NCI-H1436 (cell line): ENCODE results near the gene MSN.
"Not testable (repeated sequence)": the region's sequence is repeated elsewhere in the genome, so short reads cannot be mapped to it uniquely, and the experiment has no call there.

Experiments
- DNase-seq: peaks from one replicate; lab custom pipeline; 2025; lab: John Stamatoyannopoulos, UW

Gene MSN

GRCh38 chrX:65720381-65720964 is 53.0 kb downstream of the MSN start:
- no peak for DNase-seq

GRCh38 chrX:65723706-65724105 is 56.3 kb downstream of the MSN start:
- no peak for DNase-seq

DNA sequence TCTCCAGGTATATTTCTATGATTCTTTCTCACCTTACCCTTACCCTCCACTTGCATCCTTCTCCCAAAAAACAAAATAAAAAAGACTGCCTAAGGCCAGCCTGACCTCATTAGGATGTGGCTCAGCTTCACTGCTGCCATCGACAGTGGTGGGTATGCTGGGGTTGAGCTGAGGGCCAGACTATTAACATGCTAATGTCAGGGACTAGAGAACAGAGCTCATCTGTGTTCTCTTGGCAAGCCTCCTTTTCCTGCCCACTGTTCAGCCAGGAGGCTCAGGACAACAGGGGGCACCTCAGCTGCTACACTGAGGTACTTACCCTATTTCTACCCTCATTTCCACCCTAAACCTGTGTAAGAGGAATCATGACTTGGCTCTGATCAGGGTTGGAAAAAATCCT is 59.3 kb downstream of the MSN start:
- no peak for DNase-seq

DNA sequence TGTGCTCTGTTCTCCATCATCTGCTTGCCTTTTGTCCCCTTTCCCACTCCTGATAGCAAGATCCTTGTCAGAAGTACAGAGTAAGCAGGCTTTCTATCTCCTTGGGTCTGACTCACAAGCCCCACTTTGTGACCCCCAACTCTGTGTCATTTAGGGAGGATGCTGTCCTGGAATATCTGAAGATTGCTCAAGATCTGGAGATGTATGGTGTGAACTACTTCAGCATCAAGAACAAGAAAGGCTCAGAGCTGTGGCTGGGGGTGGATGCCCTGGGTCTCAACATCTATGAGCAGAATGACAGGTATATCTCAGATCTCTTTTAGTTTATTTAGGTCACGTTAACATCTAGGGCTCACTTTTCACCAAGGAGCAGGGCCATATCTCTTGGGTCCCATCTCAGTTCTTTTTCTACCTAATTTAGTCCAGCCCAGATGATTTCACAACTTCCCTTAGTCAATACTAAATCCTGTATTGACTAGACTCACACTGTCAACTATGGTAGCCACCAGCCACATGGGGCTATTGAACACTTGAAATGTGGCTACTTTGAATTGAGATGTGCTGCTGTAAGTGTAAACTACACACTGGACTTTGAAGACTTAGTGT is 64.3 kb downstream of the MSN start:
- DNase-seq: no peak

- DNase-seq: no peak
Observed at GRCh38 chrX:65740909-65741308, 73.5 kb downstream of the MSN start.

DNA sequence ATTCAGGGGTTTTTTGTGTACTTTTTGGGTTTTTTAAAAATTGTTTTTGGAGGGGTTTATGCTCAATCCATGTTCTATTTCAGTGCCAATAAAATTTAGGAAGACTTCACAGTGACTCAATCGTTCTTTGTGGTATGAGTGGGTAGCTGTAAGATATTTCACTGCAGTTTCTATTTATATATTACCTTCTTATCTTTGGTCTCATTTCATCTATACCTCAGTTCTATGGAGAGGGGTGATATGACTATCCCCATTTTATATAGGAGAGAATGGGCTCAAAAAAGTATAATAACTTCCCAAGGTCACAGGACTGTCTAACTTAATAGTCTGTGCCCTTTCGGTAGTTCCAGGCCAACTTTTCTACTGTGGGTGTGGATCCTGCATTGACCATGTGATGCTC is 74.4 kb downstream of the MSN start:
- no peak for DNase-seq

- DNase-seq: no peak
Observed at GRCh38 chrX:65744965-65745364, 77.5 kb downstream of the MSN start.

DNA sequence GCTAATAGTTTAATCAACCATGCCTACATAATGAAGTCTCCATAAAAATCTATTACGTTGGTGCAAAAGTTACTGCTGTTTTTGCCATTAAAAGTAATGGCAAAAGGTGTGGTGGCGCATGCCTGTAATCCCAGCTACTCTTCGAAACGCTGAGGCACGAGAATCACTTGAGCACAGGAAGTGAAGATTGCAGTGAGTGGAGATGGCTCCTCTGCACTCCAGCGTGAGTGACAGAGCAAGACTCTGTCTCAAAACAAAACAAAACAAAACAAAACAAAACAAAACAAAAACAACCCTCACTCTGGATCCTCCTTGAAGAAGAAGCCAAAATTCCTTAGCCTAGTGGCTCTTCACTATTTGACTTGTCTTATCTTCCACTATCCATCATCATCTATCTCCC is 78.0 kb downstream of the MSN start:
- DNase-seq: no peak

GRCh38 chrX:65745992-65746391 is 78.5 kb downstream of the MSN start:
- DNase-seq: no peak

DNA sequence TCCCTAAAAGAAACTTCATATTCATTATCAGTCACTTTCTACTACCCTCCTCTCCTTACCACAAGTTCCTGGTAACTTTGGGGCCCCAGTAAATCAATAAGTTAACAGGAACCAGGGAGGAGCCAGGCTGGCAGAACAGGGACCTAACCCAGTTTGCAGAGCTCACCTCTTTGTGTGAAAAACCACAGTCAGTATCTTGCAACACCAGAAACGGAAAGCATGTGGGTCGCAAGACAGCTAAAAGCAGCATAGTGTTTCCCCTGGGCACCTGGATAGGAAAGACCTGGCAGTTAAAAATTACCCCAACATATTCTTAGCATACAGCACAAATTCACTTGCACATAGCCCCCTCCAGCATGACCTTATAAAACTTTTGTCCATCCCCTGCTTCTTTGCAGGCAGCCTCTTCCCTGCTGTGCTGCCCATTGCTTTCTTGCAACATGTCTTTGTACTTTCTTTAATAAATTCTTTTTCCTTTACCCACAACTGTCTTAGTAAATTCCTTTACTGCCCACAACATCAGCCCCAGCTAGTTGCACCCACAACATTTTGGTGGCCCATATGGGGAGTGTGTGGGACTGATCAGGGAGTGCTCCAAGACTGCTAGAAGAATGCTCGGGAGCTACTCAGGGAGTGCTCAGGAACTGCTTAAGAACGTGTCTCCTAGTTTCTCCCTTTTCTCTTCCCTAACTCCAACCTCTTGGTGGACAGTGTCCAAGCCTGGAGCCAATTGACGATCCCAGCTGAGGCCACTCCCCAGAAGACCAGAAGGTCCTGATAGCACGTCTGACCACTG is 83.4 kb downstream of the MSN start:
- DNase-seq: no peak

- no peak for DNase-seq
Observed at GRCh38 chrX:65751519-65751918, 84.1 kb downstream of the MSN start.

- DNase-seq: no peak
Observed at GRCh38 chrX:65752294-65752693, 84.8 kb downstream of the MSN start.

DNA sequence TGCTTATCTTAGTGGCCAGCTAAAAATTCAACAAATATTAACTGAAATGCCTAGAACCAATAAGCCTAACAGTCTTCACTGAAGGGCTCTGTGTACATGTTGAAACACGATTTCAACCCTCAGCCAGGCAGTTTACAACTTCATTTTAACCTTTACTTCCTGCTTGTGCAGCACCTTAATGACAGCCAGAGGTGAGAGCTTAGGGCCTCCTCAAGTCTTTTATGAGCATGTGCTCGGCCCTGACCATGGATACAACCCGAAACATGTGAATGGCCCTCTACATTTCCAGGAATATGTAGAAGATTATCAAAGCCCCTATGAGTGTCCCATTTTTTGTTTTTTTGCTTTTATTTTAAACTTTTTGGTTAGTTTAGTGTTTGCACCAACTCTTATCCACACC is 88.3 kb downstream of the MSN start:
- DNase-seq: no peak

DNA sequence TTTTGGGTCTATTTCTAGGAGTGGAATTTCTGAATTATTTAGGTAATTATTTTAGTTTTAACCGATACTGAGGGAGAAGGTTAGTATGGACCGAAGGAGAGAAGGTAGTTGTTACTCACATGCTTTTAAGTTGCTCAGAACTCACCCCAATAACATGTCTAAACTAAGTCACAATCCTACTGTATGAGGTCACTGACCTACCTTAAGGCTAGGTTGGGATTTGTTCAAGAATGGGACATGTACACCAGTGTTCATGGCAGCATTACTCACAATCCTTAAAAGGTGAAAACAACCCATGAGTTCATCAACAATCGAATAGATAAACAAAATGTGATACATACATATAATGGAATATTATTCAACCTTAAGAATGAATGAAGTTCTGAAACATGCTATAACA is 90.5 kb downstream of the MSN start:
- no peak for DNase-seq

DNA sequence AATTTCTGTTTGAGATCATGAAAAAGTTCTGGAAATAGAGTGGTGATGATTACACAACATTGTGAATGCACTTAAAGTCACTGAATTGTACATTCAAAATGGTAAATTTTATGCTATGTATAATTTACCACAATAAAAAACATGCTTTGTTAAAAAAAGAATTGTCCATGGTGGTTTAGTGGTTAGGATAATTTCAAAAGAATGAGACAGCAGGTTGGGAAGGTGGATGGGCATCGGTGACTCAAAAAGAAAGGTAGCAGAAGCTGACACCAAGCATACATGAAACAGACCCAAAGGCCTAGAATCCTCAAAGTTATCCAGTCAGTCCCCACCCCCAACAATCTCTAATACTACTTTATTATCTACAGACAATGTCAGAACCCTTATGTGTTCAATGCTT is 91.1 kb downstream of the MSN start:
- DNase-seq: no peak

- not testable (repeated sequence) for DNase-seq
Observed at GRCh38 chrX:65759525-65759924, 92.1 kb downstream of the MSN start.

- DNase-seq: no peak
Observed at GRCh38 chrX:65769564-65770292, 102.3 kb downstream of the MSN start.

DNA sequence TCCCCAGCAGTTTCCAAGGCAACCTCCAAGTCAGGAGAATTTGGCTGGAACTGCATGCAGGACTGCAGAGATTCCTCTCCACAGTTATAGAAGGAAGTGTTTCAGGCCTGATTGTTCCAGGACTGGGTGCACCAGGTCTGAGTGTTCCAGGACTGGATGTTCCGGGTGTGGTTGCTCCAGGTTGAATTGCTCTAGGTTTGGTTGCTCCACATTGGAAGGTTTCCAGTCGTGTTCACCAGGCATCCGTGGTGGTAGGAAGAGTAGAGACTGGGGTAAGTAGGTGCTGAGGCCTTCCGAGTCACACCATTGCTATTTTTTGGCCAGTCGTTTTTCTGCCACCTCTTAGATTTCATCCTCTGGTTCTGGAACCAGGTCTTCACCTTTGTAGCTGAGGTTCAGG is 105.4 kb downstream of the MSN start:
- DNase-seq: no peak

DNA sequence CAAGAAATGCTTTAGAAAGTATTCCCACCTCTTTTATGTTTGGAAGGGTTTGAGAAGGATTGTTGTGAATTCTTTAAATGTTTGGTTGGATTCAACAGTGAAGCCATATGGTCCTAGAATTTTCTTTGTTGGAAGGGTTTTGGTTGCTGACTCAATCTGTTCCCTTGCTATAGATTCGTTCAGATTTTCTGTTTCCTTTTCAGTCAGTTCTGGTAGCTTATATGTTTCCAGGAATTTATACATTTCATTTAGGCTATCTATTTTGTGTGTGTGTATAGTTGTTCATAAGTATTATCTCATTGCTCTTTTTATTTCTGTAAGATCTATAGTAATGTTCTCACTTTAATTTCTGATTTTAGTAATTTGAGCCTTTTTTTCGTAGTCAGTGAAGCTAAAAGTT is 114.4 kb downstream of the MSN start:
- DNase-seq: no peak

GRCh38 chrX:65783746-65784145 is 116.3 kb downstream of the MSN start:
- DNase-seq: no peak
